HG03039 (cell line): ENCODE results near the gene DNMT3L.

Experiments used
- ATAC-seq: cut with Tn5 transposase; IDR thresholded peaks from one replicate; pipeline ENCODE4 v1.9.1; 2021; ENCODE audit warnings: mild to moderate bottlenecking, moderate library complexity; ENCODE audit not compliant: unreplicated experiment

DNMT3L gene

DNA sequence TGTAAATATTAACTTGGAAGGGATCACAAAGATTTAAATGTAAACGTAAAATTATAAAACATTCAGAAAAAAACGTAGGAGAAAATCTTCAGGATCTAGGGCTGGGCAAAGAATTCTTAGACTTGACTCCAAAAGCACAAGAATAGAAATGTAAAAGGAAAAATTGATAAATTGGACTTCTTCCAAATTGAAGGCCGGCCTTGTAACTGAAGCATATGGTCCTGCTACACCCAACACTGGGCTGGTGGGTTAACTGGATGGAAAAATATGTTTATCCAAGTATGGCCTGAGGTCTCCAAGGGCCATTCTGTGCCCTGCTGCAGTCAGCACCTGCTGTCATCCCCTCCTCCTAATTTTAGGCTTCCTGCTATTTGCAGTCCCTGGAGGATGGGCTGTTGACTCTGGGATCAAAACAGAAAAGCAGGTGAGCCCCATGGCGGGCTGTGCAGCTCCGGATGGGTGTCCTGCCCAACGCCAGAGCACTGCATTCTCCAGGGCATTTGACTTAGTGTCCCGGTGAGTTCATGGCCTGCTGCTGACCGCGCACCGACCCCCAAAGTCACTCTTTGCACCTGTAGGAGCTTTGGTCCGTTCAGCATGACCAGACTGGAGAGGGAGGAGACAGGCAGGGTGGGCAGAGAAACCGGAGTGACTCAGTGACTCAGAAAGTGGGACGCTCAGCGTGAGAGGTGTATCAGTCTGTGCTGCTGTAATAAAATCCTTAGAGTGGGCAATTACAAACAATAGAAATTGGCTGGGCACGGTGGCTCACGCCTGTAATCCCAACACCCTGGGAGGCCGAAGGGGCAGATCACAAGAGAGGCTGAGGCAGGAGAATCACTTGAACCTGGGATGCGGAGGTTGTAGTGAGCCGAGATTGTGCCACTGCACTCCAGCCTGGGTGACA is 17.9 kb upstream of the DNMT3L start:
- no peak for ATAC-seq

DNA sequence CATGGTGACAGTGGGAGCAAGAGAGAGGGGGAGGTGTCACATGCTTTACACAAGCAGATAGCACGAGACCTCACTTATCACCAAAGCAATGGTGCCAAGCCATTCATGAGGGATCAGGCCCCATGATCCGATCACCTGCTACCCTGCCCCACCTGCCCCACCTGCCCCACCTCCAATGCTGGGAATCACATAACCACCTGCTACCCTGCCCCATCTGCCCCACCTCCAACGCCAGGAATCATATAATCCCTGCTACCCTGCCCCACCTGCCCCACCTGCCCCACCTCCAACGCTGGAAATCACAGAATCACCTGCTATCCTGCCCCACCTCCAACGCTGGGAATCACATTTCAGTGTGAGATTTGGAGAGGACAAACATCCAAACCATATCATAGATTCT is 13.3 kb upstream of the DNMT3L start:
- ATAC-seq: no peak

DNA sequence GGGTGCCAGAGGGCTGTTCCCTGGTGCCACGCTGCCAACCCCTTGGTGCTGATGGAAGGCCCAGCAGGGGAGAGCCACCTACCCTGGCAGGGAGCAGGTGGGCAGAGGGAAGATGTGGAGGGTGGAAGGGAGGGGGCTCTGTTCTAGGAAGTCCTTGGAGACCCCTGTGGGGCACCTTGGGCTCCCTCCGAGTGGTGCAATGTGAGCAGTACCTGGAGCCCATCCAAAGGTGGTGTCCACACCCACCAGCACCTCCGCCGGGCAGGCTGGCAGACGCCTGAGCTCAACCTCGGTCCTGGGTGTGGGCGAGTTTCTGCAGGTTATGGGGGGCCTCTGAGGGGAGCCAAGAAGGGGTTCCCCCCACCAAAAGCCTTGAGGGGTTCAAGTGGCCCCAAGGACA is 11.3 kb upstream of the DNMT3L start:
- no peak for ATAC-seq

DNA sequence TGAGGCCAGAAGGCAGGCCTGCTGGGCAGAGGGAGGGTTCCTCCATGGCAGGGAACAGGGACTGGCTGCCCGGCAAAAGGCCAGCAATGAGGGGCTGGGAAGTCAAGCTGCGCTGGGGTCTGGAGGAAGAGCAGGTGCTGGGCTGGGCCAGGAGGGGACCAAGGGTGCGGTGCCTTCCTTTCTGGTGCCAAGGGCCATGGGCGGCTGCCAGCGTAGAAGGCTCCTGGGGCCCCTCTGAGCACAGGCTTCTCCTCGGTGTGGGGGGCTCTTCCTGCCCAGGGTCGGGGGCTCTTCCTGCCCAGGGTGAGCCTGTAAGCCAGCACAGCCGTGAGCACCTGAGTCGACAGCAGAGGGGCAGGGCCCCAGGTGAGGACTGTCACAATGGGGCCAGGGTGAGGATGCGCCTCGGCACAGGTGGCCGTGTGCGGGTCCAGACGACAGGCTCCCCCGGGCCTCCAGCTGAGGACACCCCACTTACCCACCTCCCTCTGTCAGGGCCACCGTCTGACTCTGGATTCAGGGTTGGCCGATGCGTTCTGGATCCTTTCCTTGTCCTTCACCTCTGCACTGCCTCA is 10.7 kb upstream of the DNMT3L start:
- ATAC-seq: no peak

DNA sequence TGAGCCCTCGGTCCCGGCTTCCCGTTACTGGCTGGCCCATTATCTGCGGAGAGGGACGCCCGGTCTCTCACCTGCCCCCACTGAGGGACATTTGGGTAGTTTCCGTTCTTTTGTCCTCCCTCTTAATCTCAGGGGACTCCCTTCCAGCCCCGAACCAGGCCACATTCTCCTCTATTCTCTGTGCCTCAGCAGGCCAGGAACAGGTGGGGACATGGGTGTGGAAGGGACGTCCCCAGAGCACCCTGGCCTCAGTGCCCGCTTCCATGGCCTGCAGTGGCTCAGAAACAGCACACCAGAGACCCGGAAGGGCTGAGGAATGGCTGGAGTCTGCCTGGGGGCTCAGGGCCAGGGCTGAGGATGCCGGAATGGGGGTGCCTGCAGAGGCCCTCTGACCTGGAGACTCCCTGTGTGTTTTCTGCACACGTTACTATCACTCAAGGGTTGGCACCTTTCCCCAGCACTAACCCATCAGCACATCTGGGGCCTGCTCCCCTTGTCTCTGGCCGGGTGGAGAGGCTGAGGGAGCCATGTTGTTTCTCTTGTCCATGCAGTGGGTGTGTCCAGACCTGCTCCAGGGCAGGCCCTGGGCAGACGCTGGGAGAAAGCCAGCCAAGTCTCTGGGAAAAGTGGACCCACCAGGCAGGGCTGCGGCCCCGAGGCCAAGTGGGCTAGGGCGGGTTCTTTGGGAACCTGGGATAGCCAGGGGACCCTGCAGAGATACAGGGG is 10.0 kb upstream of the DNMT3L start:
- no peak for ATAC-seq

DNA sequence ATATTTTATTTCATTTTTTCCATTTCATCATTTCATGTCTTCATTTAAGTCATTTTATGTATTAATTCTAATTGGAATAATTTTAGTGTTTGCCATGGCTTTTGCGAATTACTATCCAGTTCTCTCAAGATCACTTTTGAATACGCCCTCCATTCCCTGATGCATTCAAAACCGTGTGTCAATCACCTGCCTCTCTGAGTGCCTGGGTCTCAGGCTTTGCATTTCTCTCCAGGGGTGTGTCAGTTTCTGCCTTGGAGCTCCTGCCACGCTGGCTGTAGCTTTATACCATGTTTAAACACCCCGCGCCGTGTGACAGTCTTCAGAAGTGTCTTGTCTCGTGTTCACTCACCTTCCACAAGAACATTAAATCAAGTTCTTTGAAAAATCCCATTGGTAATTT is 7.4 kb upstream of the DNMT3L start:
- no peak for ATAC-seq

DNA sequence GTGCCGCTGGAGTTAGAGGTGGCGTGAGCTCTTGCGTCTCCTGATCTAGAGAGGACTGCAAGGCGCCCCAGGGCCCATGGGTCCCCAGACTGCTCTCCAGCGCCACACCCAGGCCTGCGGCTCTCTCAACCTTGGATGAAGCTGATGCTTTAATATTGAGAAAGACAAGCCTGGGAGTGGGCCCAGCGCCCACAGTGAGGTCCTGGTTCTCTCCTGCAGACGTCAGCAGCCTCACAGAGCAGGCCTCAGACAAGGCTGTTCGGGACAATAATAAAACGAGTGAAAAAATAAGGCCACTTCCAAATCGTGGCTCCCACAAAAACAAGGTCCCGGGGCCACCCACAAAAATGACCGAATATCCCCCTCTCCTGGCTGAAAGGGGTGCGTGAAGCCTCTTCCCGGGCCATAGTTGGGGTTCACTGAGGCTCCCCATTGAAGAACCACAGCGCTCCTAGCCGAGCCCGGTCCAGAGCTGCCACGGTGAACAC is 6.0 kb upstream of the DNMT3L start:
- ATAC-seq: no peak

DNA sequence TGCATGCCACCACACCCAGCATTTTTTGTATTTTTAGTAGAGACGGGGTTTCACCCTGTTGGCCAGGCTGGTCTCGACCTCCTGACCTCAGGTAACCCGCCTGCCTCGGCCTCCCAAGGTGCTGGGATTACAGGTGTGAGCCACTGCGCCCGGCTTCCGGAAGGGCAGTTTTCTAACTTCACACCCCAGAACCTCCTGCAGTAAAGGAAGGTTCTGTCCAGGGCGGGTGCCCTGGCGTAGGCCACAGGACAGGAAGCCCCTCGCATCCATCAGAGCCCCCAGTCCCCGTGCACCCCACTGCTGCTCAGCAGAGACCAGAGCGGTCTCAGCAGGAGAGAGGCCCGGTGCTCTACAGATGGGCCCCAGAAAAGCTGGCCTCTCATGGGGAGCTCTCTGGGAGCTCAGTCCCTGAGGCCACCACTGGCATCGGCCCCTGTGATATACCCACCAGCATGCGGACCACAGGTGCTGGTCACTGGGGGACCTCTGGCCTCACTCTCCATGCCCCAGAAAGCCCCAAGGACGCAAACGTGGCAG is 4.1 kb upstream of the DNMT3L start:
- no peak for ATAC-seq

DNA sequence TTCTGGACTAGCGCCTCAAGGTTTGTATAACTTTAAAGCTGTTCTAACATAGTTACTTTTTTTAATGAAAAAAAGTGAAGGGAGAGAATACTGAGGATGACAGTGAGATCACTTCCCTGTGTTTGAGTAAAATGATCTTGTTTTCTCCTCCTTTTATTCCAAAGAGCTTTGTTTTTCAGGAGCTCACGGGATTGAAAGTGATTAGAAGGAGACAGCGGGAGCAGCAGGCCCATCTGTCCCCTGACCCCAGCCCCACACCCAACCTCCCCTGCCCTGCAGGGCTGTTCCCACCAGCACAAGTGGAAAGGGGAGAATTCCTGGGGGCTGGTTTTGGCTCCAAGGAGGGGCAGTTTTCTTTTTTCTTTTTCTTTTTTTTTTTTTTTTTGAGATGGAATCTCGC is 2.1 kb upstream of the DNMT3L start:
- no peak for ATAC-seq

DNA sequence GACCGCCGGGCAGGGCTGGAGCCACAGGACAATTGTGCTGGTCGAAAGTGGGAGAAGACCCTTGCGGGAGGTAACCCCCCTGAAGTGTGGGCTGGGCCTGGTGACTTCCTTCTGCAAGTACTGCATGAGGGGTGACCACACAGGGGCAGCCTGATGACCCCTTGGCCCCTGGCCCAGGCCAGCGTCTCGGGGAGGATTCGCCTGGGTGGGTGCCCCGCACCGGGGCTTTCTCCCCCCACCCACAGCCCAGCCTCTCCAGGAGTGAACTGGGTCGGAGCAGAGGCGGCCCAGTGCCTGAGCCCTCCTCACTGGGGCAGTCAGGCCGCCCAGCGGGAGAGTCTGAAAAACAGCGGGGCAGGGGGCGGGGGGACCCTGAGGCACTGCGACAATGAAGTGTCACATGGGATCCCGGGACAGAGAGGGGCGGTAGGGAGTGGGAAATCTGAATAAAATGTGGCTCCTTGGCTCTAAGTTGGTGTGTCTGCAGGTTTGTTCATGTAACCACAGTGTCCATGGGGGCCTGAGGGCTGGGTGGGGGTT is 1.6 kb upstream of the DNMT3L start:
- ATAC-seq: no peak

DNA sequence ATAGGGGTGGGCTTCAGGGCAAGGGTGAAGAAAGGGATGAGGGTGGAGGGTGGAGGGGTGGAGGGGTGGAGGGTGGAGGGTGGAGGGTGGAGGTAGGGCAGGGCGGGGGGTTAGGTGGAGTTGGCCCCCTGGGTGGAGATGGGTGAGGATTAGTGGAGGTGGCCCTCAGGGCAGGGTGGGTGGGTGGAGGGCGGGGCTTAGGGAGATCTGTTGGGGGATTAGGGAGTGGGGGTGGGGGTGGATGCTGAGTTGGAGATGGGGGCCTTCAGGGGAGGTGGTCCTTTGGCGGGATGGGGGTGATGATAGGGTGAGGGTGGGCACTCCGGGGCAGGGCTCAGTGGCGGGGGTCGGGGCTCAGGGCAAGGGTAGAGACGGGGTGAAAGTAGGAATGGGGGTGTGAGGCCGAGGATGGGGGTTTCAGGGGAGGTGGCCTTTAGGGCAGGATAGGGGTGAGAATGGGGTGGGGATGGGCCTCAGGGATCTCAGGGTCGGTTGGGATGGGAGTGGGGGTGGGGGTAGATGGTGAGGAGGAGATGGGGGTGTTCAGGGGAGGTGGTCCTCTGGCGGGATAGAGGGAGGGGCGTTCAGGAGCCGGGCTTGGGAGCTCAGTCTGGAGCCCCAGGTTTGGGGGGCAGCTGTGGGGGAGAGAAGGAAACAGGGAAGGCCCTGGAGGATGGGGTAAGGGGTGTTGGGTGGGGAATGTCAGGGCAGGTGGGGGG is 800 bp upstream of the DNMT3L start:
- ATAC-seq: no peak

DNA sequence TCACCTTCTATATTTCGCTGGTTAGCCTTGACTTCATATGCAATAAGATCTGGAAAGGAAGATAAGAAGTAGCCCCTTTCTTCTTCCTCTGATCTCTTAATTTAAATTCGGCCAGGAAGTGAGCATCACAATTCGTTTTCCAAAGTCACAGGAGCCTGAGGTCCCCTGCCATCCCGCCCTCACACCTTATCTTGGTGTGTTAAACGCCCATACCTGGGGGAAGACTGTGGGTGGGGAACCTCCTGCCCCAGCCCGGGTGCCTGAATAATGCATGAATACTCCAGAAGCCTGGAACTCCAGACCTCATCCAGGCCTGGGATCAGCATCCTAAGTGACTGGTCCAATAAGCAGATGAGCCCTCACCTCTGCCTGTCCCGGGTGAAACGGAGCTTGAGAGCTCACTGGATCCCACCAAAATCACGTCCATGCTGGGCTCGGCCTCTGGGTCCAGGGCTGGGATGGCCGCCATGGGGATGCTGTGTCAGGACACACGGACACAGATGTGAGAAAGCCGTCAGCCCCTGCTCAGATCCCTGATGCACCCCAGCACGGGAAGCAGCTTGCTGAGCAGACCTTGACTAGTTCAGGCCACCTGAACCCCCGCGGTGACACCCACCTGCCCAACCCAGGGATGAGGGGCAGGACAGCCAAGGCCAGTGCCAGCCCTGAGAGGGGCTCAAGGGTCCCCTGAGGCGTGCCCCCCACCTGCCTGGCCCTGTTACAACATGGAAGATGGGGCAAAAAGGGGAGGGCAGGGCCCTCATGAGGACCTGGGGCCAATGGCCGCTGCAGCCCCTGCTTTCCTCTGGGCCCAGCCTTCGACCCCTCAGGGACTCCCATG is 686 bp downstream of the DNMT3L start:
- no peak for ATAC-seq

DNA sequence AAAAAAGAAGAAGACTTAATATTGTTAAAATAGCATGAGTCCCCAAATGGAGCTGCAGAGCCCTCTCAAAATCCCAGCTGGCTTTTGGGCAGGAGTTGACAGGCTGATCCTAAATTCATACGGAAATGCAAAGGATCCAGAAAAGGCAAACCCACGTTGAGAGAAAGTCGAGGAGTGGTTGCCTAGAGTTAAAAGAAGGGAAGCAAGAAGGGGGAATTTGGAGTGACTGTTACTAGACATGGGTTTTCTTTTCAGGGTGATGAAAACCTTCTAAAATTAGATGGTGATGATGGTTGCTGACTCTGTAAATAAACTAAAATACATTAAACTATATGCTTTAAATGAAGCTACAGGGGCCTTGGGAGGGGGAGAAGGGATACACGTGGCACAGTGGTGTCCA is 1.6 kb downstream of the DNMT3L start:
- no peak for ATAC-seq

DNA sequence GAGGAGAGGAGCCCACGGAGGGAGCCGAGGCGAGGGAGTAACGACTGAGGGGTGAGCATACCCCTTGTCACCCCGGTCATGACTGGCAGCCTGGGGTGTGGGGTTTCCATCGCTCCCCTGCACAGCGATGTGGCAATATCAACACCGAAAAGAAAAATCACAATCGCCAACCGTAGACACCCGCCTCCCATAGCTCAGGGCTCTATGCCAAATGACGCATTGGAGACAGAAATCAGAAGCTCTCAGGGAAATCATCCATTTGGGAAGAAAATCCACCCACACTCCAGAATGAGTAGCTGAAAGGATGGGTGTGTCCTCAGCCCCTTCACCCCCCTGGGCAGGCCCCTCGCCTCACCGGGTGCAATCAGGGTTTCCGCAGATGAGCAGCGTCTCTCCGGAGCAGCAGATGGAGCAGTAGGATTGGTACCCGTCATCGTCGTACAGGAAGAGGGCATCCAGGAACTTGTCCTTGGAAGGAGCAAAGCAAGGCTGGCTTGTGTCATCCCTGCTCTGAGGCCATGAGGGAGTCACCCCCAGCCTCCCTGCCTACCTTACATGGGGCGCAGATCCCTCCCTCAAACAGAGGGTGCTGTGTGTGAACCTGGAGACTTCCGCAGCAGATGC is 2.5 kb downstream of the DNMT3L start:
- ATAC-seq: no peak

DNA sequence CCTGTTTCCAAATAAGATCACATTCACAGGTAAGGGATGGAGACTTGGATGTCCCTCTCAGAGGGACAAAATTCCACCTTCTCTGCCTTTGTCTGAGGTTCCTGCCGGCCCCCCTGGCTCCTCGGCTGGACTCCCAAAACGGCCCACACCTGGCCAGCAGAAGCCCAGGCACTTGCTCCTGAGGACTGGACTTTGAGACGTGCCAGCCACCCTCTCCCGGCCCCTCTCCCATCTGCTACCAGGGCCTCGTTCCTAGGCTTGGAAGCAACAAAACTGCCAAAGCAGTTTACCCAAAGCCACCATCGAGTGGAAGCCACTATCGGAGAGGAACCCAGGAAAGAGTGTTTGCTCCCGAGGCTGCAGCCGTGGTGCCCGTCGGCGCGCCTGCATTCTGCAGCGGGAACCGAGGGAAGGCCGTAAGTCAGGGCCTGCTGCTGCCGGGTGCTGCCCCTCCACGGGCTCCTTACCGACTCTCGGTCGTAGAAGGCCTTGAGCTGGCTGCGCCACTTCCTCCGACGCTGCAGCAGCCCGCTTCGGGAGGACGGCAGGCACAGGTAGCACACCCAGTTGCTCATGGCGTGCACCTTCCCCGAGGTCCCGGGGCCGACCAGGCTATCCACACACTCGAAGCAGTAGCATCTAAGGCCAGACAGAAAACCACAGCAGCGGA is 3.5 kb downstream of the DNMT3L start:
- ATAC-seq: no peak

DNA sequence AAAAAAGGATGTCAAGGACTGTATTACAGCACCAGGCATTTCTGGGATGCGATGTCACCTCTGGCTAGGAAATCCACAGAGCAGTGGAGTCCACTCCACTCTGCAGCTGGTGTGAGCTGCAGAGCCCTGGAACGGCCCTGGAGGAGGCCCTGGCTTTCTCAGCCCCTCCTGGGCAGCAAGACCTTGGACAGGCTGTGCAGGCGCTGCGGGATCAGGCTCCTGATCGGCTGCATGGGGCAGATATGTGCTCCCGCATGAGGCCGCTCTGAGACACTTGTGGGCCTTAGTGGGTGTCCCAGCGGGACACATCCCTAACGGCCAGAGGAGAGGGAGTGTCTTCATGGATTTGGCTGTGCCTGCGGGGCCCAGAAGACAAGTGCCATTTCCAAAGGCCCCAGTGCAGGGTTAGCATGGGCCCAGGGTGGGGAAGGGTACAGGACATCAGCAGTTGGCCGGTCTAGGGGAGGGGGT is 6.2 kb downstream of the DNMT3L start:
- no peak for ATAC-seq

DNA sequence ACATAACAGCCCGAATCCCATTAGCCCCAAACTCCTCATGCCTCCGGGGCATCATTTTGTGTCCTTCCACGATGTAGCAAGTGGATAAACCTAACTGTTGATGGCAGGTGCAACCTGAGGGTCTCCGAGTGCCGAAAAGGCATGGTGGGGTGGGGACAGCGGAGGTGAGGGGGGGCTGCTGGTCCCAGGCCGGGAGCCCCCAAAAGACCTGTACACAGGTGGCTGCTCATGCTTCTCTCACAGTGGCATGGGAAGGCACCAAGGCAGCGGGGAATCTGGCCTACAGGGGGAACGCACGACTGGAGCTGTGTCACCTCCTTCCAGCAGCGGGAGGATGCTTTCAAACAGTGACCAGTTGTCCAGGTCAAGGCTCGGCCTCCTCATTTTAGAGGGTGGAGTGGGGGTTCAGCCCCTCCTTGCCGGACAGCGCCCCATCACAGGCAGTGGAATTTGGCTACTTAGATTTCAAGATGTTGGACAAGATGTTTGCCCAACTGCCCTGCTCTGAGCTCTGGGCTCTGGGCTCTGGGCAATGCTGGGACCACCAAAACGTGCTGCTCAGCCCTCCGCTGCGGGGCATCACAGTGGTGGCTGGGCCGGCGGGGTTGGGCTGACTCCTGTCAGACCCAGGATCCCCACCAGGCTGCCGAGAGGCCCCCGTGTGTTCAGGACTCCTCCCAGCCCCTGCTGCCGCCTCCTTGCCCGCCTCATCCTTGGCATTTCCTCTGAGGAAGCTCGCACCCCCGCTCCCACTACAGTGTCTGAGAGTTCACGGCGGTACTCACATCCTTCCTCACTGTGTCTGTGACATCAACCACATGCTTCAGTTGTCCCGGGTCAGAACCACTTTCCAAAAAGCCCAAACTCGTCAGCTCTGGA is 7.6 kb downstream of the DNMT3L start:
- ATAC-seq: no peak
